Activated T-cell treated with anti-CD3 and anti-CD28 coated beads, Interleukin-2, amount 50 U/mL, for 48 hours (primary cell): Measurements from ENCODE around the gene TRAPPC11.
"Not testable (repeated sequence)": the region's sequence is repeated elsewhere in the genome, so short reads cannot be mapped to it uniquely, and the experiment has no call there.

Experiments used
- DNase-seq, 2 experiments: peaks; one replicate each; pipeline ENCODE4 v3.0.0-alpha.2; 2020

TRAPPC11 gene

DNA sequence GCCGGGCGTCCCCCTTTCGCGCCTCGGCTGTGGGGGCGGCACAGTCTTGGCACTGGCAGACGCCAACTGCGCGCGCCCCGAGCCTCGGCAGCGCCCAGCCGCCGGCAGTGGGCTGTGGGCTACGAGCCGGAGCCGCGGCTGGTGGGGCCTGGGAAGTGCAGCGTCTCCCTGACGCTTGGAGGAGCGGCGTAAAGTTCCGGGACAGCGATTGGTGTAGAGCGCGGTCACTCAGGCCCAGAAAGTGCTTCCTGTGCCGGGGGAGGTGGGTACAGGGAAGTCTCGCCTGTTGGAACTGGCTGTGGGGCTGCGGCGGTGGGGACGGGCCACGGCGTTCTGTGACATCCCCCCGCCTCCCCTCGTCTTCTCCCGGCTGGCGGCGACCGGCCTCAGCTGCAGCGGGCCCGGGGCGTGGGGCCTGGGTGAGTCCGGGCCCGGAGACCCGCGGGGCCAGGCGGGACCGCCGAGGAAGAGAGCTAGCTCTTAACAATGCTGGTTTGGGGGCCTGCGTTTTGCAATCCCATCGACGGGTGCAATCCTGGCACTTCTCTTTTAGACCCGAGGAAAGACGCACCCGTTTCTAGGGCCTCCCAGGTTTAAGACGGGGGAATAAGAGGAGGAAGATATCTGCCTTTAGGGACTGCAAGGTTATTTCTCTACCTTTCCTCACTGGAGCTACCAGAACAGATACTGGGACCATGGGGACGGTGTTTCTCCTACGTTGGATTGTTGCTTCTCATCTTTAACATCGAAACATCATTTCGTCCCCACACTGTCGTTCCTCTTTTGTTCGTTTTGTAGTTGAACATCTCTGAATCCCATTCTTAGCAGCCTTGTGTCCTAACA, at the start of gene TRAPPC11, which contains the start of gene RWDD4:
Gene TRAPPC11 (plus strand): TSS at position 265 of the 843 bp plus-strand sequence. CDS start 4,575 bp downstream, outside the sequence.
Gene RWDD4 (minus strand): TSS at position 157 of the 843 bp plus-strand sequence. CDS start 233 bp downstream, outside the sequence.
- peak; percentile 95 to 97 for DNase-seq

- no peak for DNase-seq
Observed at GRCh38 chr4:183610033-183610432, 49.1 kb upstream of the TRAPPC11 start.

- DNase-seq: no peak
Observed at GRCh38 chr4:183610613-183611012, 48.5 kb upstream of the TRAPPC11 start.

DNA sequence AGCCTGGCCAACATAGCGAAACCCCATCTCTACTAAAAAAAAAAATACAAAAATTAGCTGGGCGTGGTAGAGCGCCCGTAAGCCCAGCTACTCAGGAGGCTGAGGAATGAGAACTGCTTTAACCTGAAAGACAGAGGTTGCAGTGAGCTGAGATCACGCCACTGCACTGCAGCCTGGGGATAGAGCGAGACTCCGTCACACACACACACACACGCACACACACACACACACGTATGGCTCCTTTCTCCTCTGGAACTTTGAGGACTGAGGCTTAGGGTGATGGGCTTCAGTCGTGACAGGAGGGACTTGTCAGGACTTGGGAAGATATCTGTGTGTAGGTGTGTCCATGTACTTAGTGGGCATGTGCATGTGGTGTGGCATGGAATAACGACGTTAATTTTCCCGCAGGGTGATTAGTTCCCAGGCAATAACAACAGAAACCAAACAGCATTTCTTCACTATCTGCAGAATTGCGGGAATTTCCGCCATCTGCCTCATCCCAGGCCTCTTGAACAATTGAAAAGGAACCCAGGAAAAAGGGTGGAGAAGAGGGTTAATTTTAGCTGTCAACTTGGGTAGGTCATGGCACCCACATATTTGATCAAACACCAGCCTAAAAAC, 47.8 kb upstream of the TRAPPC11 start:
- no peak for DNase-seq

DNA sequence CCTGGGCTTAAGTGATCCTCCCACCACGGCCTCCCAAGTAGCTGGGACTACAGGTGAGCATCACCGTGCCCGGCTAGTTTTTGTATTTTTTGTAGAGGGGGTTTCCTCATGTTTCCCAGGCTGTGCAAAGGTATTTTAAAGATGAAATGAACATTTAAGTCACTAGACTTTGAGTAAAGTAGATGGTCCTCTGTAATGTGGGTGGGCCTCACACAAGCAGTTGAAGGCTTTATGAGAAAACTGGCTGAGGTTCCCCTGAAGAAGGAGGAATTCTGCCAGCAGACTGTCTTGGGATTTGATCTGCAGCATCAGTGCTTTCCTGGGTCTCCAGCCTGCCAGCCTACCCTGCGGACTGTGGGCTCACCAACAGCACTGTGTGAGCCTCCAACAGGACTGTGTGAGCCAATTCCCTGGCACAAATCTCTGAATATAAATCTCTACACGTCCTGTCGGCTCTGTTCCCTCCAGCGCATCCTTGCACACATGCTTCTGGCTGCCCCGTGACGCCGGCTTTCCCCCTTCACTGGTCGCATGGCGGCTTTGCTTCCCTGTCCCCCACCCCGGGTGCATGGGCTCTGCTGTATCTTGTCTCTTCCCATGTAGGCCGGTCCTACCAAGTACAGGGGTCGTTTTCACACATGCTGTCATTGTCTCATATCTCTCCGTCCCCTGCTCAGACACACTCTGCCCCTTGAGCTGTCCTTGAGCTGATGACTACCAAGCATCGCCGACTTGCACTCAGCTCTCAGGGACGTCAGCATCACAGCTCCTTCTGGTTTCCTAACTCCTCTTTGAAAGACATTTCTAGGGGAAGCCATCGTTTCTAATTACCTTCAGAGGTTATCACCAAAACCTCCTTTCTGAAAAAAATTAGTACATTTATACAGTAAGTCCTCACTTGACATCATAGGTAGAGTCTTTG, 46.5 kb upstream of the TRAPPC11 start:
- DNase-seq: no peak

DNA sequence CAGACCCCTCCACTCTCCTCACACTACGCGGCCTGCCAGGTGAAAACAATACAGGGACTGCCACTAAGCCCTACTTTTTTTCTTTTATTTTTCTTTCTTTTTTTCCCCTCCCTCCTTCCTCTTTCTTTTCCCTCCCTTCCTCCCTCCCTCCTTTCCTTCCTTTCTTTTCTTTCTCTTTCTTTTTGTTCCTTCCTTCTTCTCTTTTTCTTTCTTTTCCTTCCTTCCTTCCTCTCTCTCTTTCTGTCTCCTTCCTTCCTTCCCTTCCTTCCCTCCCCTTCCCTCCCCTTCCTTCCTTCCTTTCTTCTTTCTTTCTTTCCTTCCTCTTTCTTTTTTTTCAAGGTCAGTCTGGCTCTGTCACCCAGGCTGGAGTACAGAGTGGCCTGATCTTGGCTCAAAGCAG, 42.0 kb upstream of the TRAPPC11 start:
- no peak for DNase-seq

DNA sequence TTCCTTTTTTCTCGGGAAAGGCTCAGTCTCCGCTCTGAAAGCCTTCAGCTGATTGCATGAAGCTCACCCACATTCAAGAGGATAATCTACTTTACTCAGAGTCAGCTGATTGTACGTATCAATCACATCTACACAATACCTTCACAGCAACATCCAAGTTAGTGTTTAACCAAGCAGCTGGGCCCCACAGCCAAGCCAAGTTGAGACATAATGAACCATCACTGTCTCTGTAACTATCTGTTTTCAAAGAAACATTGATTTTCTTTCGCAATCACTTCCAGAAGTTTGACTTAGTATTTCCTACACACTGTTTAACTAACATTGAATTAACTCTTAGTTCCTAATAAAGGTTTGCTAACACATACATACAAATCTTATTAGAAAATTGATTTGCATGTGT, 40.4 kb upstream of the TRAPPC11 start:
- DNase-seq: no peak

GRCh38 chr4:183620421-183620820, 38.7 kb upstream of the TRAPPC11 start:
- DNase-seq: no peak

DNA sequence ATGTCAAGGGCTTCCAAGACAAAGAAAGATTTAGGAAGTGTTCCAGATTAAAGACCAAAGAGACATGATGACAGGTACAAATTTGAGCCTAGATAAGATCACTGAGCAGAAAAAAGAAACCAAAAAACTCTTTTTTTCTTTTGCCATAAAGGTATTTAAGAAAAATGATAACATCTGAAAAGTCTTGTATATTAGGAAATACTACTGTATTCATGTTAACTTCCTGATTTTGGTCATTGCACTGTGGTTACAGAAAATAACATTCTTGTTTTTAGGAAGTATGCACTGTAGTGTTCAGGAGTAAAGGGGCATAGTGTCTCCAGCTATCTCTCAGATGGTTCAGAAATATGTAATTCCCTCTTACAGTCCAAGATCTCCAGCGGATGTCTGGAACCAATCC, 37.2 kb upstream of the TRAPPC11 start:
- DNase-seq: no peak

GRCh38 chr4:183624548-183624947, 34.5 kb upstream of the TRAPPC11 start:
- no peak for DNase-seq

- DNase-seq: no peak
Observed at GRCh38 chr4:183626168-183626567, 32.9 kb upstream of the TRAPPC11 start.

DNA sequence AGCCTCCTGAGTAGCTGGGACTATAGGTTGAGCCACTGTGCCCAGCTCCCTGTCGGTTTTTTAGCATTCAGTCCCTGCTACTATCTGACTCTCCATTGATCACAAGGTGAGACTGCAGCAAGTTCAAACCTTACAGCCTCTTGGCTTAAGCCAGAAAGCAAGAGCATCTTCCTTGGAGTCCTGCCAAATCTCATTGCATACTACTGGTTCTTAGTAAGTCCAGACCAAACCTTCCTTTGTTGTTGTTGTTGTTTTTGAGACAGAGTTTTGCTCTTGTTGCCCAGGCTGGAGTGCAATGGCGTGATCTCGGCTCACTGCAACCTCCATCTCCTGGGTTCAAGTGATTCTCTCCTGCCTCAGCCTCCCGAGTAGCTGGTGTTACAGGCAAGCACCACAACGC, 31.8 kb upstream of the TRAPPC11 start:
- DNase-seq: not testable (repeated sequence)

GRCh38 chr4:183627979-183628588, 31.0 kb upstream of the TRAPPC11 start:
- DNase-seq: no peak

DNA sequence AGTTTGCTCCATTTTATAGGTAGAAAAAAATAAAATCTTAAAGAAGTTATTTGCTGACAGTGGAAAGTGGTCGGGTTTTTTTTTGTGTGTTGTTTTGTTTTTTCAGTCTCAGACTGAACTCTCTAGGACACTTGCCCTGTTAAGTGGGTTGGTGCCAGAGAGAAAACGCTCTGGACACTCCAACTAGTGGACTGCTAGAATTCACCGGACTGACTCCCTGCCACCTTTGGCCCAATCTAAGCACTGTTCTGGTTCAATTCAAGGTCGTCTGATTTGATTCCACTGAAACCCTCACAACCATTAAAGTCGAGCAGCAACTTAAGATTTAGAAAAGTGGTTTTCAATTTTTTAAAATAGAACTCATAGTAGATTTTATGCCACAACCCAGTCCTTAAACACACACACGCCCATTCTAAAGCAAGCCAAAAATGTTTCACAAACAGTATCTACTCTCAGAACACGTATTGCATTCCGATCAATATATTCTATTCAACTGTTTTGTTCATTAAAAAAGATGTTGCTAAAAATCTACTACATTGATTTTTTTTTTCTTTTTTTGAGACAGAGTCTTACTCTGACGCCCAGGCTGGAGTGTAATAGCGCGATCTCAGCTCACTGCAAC, 27.4 kb upstream of the TRAPPC11 start:
- DNase-seq: no peak

DNA sequence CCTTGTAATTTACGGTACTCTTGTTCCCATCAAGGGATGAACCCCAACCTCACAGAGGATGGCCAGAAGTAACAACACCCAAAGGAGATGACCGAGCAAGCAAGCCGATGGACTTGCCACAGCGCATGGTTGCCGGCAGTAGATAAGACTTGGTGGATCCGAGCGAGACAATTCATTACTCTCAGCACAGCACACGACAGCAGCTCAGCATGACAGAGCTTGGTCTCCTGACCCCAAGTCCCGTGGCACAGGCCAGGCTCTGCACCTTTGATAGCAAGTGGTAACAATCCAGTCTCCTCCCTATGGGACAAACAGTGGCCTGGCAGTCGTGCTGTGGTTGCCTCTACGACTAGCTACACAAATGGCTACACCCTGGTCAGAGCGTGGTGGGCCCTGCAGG, 26.4 kb upstream of the TRAPPC11 start:
- DNase-seq: no peak

DNA sequence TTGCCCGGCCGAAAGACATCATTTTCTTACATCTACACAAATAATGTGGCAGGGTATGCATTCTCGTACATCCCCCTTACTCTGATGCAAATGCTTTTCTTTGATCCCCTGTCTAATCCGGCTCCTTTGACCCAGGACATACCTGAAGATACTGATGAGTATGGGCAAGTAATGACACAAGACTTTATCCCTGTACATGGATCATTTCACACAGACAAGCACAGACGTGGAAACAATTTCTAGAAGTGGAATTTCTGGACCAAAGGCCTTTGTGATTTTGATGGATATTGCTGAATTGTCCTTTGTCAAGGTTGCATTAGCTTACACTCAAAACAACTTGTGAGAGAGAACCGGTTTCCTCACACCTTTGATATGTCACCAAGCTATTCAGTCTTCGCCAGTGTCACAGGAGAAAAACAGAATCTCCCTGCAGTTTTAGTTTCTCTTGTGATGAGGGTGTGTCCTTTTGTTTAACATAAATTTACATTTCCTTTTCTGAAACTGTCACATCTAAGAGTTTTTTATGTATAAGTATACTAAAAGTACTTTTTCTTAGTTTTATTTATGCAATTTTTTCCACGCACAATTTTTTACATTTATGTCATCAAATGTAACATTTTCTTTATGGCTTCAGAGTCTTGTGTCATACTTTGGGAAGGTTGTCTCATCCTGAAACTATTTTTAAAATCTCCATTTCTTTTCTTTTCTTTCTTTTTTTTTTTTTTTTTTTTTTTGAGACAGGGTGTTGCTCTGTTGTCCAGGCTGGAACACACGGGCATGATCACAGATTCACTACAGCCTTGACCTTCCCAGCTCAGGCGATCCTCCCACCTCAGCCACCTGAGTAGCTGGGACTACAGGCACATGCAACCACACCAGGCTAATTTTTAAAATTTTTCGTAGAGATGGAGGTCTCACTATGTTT, 25.4 kb upstream of the TRAPPC11 start:
- DNase-seq: no peak

- DNase-seq: no peak
Observed at GRCh38 chr4:183635321-183635720, 23.8 kb upstream of the TRAPPC11 start.

GRCh38 chr4:183635741-183636140, 23.4 kb upstream of the TRAPPC11 start:
- DNase-seq: no peak

- DNase-seq: no peak
Observed at GRCh38 chr4:183636503-183636902, 22.6 kb upstream of the TRAPPC11 start.

- no peak for DNase-seq
Observed at GRCh38 chr4:183636923-183637322, 22.2 kb upstream of the TRAPPC11 start.

DNA sequence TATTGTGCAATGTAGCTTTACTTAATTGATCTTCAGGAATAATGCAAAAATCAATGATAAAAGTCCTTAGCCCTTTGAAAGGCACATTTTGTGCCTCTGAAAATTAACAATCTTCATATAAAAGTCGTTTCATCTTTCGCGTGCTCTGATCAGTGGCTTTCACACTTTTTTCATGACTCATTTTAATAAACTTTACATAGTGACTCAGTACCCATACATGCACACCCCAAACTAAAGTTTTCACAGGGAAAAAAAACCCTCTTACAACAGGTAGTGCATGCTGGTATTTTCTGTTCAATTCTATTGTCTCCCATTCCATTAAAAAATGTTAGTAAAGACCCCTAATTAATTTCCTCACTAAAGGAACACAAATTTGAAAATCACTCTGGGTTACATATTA, 21.6 kb upstream of the TRAPPC11 start:
- no peak for DNase-seq
